Stimulated activated CD8-positive, alpha-beta memory T cell treated with anti-CD3 and anti-CD28 coated beads, Interleukin-4, amount 100 ng/mL, for 4 hours (primary cell): Measurements from ENCODE around the gene DLG5.

Experiments
- DNase-seq, 2 donors: peaks; one replicate each; pipeline ENCODE4 v3.0.0-alpha.2; 2020; ENCODE audit warnings: low read depth in 2 of 2, low spot score in 1 of 2

DLG5 gene

GRCh38 chr10:77911535-77912123 is 14.9 kb downstream of the DLG5 start:
- no peak for DNase-seq

GRCh38 chr10:77910524-77911145 is 15.9 kb downstream of the DLG5 start:
- DNase-seq, result no peak

GRCh38 chr10:77909749-77910375 is 16.7 kb downstream of the DLG5 start:
- DNase-seq, result no peak

GRCh38 chr10:77909021-77909748 is 17.4 kb downstream of the DLG5 start:
- DNase-seq, result no peak

- no peak for DNase-seq
These were observed 18.4 kb downstream of the DLG5 start for GRCh38 chr10:77907900-77908717.

GRCh38 chr10:77907462-77907861 is 19.1 kb downstream of the DLG5 start:
- DNase-seq, result no peak

GRCh38 chr10:77906951-77907421 is 19.6 kb downstream of the DLG5 start:
- DNase-seq, result no peak

GRCh38 chr10:77905781-77906180 is 20.8 kb downstream of the DLG5 start:
- DNase-seq, result no peak

- no peak for DNase-seq
These were observed 21.3 kb downstream of the DLG5 start for GRCh38 chr10:77905086-77905748.

GRCh38 chr10:77904100-77904840 is 22.3 kb downstream of the DLG5 start:
- no peak for DNase-seq

GRCh38 chr10:77902159-77902558 is 24.4 kb downstream of the DLG5 start:
- no peak for DNase-seq

- DNase-seq, result no peak
These were observed 24.8 kb downstream of the DLG5 start for GRCh38 chr10:77901743-77902142.

GRCh38 chr10:77899690-77900089 is 26.9 kb downstream of the DLG5 start:
- DNase-seq, result no peak

- DNase-seq, result no peak
These were observed 27.5 kb downstream of the DLG5 start for GRCh38 chr10:77899080-77899477.

GRCh38 chr10:77898323-77899079 is 28.1 kb downstream of the DLG5 start:
- no peak for DNase-seq

- no peak for DNase-seq
These were observed 30.5 kb downstream of the DLG5 start for GRCh38 chr10:77896058-77896457.

- no peak for DNase-seq
These were observed 32.5 kb downstream of the DLG5 start for GRCh38 chr10:77894058-77894457.

GRCh38 chr10:77893386-77893785 is 33.2 kb downstream of the DLG5 start:
- DNase-seq, result no peak

GRCh38 chr10:77892761-77893160 is 33.8 kb downstream of the DLG5 start:
- DNase-seq, result no peak
